NCI-H82 treated with DMSO at 0.1 percent for 48 hours (cell line): ENCODE results near the gene DMPK.
A peak's percentile ranks its signal among the peaks of the same experiment; 100 is the strongest.

ENCODE experiments used
- DNase-seq: peaks from one replicate; lab custom pipeline; 2025; ENCODE audit not compliant: unreplicated experiment; lab: John Stamatoyannopoulos, UW

DMPK gene

GRCh38 chr19:45770192-45771101, 11.8 kb downstream of the DMPK start:
- DNase-seq, result peak; percentile 99

GRCh38 chr19:45769821-45770191, 12.5 kb downstream of the DMPK start:
- DNase-seq, result no peak

- DNase-seq, result peak; percentile 89
These were observed 13.1 kb downstream of the DMPK start, which contains the start of gene SIX5 for GRCh38 chr19:45768984-45769782. Gene SIX5, minus strand, starts transcription at chr19:45769252. Its CDS starts 408 bp downstream, at chr19:45768844.

- no peak for DNase-seq
These were observed 13.7 kb downstream of the DMPK start for GRCh38 chr19:45768655-45768983.

- no peak for DNase-seq
These were observed 14.2 kb downstream of the DMPK start for GRCh38 chr19:45767881-45768654.

- no peak for DNase-seq
These were observed 14.8 kb downstream of the DMPK start for GRCh38 chr19:45767410-45767880.

- DNase-seq, result no peak
These were observed 15.4 kb downstream of the DMPK start for GRCh38 chr19:45766869-45767346.

GRCh38 chr19:45766296-45766868, 15.9 kb downstream of the DMPK start:
- no peak for DNase-seq

GRCh38 chr19:45765702-45766295, 16.5 kb downstream of the DMPK start:
- no peak for DNase-seq

- DNase-seq, result no peak
These were observed 17.2 kb downstream of the DMPK start for GRCh38 chr19:45764945-45765701.

GRCh38 chr19:45764475-45764874, 17.8 kb downstream of the DMPK start:
- no peak for DNase-seq

GRCh38 chr19:45763691-45764294, 18.5 kb downstream of the DMPK start:
- no peak for DNase-seq

- DNase-seq, result no peak
These were observed 19.2 kb downstream of the DMPK start for GRCh38 chr19:45762870-45763631.

GRCh38 chr19:45761714-45762113, 20.6 kb downstream of the DMPK start:
- DNase-seq, result no peak

GRCh38 chr19:45758921-45759320, 23.4 kb downstream of the DMPK start:
- no peak for DNase-seq

- no peak for DNase-seq
These were observed 24.6 kb downstream of the DMPK start for GRCh38 chr19:45757695-45758094.

GRCh38 chr19:45754323-45754722, 28.0 kb downstream of the DMPK start:
- DNase-seq, result no peak

GRCh38 chr19:45753548-45753947, 28.7 kb downstream of the DMPK start:
- no peak for DNase-seq
